Retinal pigment epithelial cell (primary cell): ENCODE measurements around the gene ANKMY2.

ENCODE experiments used
- DNase-seq: peaks from one replicate; pipeline ENCODE4 v3.0.0-alpha.2; 2010; ENCODE audit warnings: low read depth
- H3K4me3 ChIP-seq: 2 replicates; pipeline ENCODE4 v1.5.1; 2011; ENCODE audit warnings: mild to moderate bottlenecking, low read length, control low read depth, moderate library complexity
- CTCF ChIP-seq: conservative IDR thresholded peaks from 2 replicates; pipeline ENCODE4 v1.5.1; 2011; ENCODE audit warnings: low read depth, low read length, control low read depth, inconsistent platforms

ANKMY2 gene

DNA sequence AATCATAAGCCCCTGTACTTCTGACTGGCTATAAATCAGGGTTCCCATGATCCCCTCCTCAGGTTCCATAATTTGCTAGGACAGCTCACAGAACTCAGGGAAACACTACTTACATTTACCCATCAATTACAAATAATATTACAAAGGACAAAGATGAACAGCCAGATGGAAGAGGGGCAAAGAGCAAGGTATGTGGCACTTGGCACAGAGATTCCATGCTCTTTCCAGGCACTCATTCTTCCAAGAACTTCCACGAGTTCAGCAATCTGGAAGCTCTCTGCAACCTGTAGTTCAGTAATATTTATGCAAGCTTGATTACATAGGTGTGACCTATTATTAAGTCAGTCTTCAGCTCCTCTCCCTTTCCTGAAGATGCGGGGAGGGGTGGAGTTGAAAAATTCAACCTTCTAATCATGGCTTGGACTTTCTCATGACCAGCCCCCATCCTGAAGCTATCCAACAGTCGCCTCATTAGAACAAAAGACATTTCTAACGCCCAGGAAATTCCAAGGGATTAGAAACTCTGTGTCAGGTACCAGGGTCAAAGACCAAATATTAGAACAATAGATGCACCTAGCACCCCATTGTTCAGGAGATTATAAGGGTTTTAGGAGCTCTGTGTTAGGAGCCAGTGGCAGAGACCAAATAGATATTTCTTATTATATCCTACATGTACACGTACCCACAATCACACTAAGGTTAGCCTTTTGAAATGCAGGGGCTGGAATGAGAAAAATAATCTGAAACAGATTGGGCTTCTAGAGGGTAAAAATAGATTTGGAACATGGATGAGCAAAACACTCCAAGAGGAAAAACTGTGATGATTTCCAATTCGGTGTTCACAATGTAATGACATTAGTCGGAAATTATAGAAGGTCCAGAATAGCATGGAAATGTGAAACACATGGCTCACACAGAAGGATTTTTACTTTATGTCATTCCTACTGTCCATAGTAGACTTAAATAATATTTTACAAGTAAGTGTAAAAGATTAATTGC is 7.0 kb downstream of the ANKMY2 start:
- DNase-seq: peak; percentile 55
- TF ChIP-seq CTCF: no peak
- no peak overlapping the region for H3K4me3 ChIP-seq

DNA sequence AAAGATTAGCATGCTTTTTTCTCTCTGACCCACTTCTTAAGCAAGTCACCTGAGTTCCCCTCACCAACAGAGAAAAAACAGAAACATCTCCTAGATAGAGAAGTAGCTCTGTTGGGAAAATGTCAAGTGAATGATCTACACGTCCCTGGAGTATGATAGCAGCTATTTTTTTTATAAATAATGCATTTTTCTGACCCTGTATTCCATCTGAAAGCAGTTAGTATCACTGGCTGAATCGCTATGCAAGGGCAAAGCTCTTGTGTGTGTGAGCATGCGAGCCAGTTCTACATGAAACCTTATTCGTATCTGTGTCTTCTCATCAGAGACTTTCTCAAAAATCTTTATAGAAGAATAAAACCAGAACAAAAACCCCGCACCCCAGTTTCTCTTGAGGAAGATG is 8.2 kb downstream of the ANKMY2 start:
- no peak for TF ChIP-seq CTCF
- no peak overlapping the region for H3K4me3 ChIP-seq
- no peak for DNase-seq

DNA sequence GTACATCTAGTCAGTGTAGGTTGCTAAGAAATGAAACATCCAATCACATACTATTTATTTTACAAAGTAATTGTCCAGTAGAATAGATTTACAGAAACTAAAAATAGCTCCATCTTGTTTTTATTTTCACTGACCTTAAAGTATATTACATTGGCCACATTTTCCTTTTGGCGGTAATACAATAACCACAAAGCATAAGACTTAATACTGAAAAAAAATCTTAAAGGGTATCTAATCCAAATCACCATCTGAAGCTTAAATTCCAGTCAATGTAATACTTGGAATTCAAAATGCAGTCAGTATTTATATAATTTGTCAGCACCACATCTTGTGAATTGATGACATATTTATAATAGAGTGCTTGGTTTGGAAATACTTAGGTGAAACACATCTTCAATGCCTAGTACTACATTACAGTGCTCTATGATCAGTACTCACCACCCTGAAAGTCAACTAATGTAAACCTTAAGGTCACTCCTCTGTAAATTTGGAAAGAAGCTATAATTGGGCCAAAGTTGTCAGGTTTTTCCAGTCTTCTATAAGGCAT is 8.9 kb downstream of the ANKMY2 start:
- DNase-seq: peak; percentile 77
- no peak overlapping the region for H3K4me3 ChIP-seq
- TF ChIP-seq CTCF: no peak

DNA sequence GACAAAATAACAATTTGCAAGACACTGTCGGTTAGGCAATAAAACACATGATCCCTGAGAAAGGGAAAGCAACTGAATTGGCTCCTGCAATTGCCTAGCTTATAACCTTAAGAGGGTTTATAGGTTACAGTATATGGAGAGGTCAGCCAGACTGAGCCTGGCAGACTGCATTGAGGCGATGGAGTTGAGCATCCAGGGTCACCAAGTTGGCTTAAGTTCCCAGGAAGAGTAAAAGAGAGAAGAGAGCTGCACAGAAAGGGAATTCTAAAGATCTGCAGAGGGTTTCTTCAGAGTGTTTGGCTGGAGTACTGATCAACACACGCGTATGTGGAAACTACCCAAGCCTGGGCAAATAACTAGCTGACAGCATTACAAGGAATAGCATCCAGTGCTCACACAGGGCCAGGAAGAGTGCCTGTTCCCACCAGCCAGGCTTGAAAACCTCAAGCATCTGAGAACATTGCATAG is 11.2 kb downstream of the ANKMY2 start:
- TF ChIP-seq CTCF: no peak
- no peak for DNase-seq
- H3K4me3 ChIP-seq: no peak overlapping the region

GRCh38 chr7:16630654-16631053 is 14.9 kb downstream of the ANKMY2 start:
- DNase-seq: no peak
- H3K4me3 ChIP-seq: no peak overlapping the region
- no peak for TF ChIP-seq CTCF

DNA sequence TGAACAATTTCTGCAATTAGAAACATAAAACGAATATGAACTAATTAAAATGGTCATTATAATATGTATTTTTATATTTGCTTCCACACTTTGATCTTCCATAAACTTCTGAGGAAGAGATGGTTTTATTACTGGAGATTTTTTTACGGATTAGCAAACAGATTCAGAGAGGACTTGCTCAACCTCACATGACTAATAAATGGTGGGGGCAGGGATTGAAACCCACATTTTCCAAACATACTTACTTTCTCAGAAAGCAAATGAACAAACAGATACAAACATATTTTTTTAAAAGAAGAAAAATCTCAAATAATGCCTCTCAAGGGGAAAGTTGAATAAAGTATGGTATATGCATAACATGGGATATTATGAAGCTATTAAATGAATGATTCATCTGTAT is 18.3 kb downstream of the ANKMY2 start:
- TF ChIP-seq CTCF: no peak
- DNase-seq: no peak
- no peak overlapping the region for H3K4me3 ChIP-seq
